Heart left ventricle (tissue), 16 donors: Measurements from ENCODE around the gene AHSG. TPM values are rescaled to one million over a fixed set of nuclear protein-coding genes. Genes with fewer than 3 reads are reported as not detected.

Source experiments
- ATAC-seq, 4 donors: fragments of 200-7000 bp; cut with Tn5 transposase; one replicate each; pipeline ENCODE4 v1.9.1; 2020 to 2022; ENCODE audit warnings: moderate library complexity in 4 of 4, mild to moderate bottlenecking in 3 of 4, moderate number of reproducible peaks in 1 of 4
- DNase-seq, 5 donors: peaks; one replicate each; pipeline ENCODE4 v3.0.0-alpha.2; 2020
- H3K27ac ChIP-seq, 12 donors: fragments of 200-600 bp; sonication (generic) in 4 of 12; one replicate each; pipeline versions ENCODE4 v1.5.0 to v1.8.0; 2016 to 2022; ENCODE audit warnings: mild to moderate bottlenecking in 2 of 12
- H3K27me3 ChIP-seq, 9 donors: fragments of 200-600 bp; sonication (generic) in 2 of 9; one replicate each; pipeline versions ENCODE4 v1.5.1 to v1.8.0; 2016 to 2022; ENCODE audit warnings: mild to moderate bottlenecking in 3 of 9
- H3K36me3 ChIP-seq, 9 donors: fragments of 200-600 bp; sonication (generic) in 2 of 9; one replicate each; pipeline versions ENCODE4 v1.5.0 to v1.8.0; 2018 to 2022; ENCODE audit warnings: mild to moderate bottlenecking in 2 of 9
- H3K4me1 ChIP-seq, 12 donors: fragments of 200-600 bp; sonication (generic) in 4 of 12; one replicate each; pipeline versions ENCODE4 v1.5.0 to v1.8.0; 2016 to 2022; ENCODE audit warnings: mild to moderate bottlenecking in 3 of 12
- H3K4me3 ChIP-seq, 12 donors: fragments of 200-600 bp; sonication (generic) in 4 of 12; one replicate each; pipeline versions ENCODE4 v1.5.0 to v1.8.0; 2017 to 2022; ENCODE audit warnings: mild to moderate bottlenecking in 9 of 12, moderate library complexity in 4 of 12
- H3K9me3 ChIP-seq, 12 donors: fragments of 200-600 bp; sonication (generic) in 4 of 12; one replicate each; pipeline versions ENCODE4 v1.5.0 to v1.8.0; 2016 to 2022; ENCODE audit warnings: mild to moderate bottlenecking in 1 of 12
- POLR2A ChIP-seq, 2 donors: fragments of 450-650 bp; IDR thresholded peaks; one replicate each; pipeline ENCODE4 v1.6.1; 2017; ENCODE audit warnings: antibody characterized with exemption in 2 of 2, mild to moderate bottlenecking in 2 of 2, moderate library complexity in 2 of 2
- WGBS, 4 donors: extraction: QIAGEN DNeasy Blood & Tissue Kit in 2 of 4; methylation state at CpG; one replicate each; pipeline versions ENCODE4 v1.1.5 to v1.1.7; 2013 to 2018; 5-methylcytosine and 5-hydroxymethylcytosine counted together
- intact Hi-C, 10 donors: fragments of 100-400 bp; cut with DNase I; formaldehyde crosslinking; loops; one replicate each; pipeline versions ENCODE4 v1.11.1 to v1.14.2; 2022
- polyA plus RNA-seq, 2 donors: library from polyadenylated mRNA; stranded (reverse); fragments of 200-250 nt; gene quantifications; one replicate each; pipeline ENCODE4 v1.2.3, GENCODE V29; 2013
- total RNA-seq, 9 donors: library from RNA; depleted of rRNA in 2 of 9; stranded (reverse); fragments of >200 nt in 2 of 9; fragmentation: NEBNext Ultra II Directional in 3 of 9; extraction: Animal tissue kit (Norgen Biotek cat#: 25700) in 3 of 9; gene quantifications; one replicate each; pipeline versions ENCODE4 v1.1.0 to v1.2.4, GENCODE V29; 2016 to 2023
- TF ChIP-seq, protein P1 (sequence below), 12 donors: fragments of 200-600 bp; sonication (generic) in 4 of 12; IDR thresholded peaks; one replicate each; pipeline versions ENCODE4 v1.5.0 to v1.8.0; 2018 to 2022; ENCODE audit warnings: antibody characterized with exemption in 12 of 12, mild to moderate bottlenecking in 5 of 12
- donor health status: ischemic (EF 13 %, LVEDD 7.1; RV severe dilation, severe dysfunction).
- donor health status: healthy with polysubstance abuse.
- donor health status: DM: no; HTN: yes; CAD: no.
- donor health status: DM: no; HTN: no; CAD: no.
- donor health status: ischemic (EF 25% LVEDD 6.9; RV normal size, moderate dysfunction).
- donor health status: ischemic (EF 25% LVEDD 5.7; RV mildly dilated, moderate dysfunction).
- donor health status: healthy.
- donor health status: DM: yes; HTN: yes; CAD: no.
- donor health status: ischemic (EF 35%, LVEDD 5.7; RV mildly dilated, moderate dysfunction).
- donor health status: nonischemic (EF 11% LVEDD 7.7; RV severe dilation, severe dysfunction).
- donor health status: DM: yes; HTN: yes; CAD: no.
- donor health status: PGD.
- donor health status: ischemic (EF 29% LVEDD 5.4; RV normal size, mild dysfunction).
- donor health status: nonischemic (EF 23%, LVEDD 6.1; RV moderate dilation, normal function).

The AHSG gene
- total and polyA plus RNA-seq, 11 donors, result 0.06 TPM; not detected in 10

DNA sequence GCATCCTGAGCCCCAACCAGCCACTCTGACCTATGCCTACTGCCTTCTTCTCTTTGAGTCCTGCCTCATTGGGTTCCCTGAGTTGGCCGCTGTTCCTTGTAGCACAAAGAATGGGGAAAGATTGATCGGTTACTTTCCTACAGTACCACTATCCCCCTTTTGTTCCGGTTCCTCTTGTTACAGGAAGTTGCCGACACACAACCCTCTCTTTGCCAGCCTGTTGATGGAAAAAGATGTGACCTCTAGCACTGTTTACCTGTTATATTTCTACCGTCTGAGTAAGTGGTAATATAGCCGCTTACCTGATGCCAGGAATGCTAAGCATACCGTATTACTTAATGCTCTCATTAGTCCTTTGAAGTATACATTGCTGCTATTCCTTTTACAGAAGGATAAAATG is 9.7 kb upstream of the AHSG start:
- Histone ChIP-seq H3K4me3 (no peak overlapping the region), H3K4me1 (peaks cover 0 to 9% (median 0%) of the 10 kb centered on the region in 12 donors), H3K36me3 (no peaks in the 10 kb centered on the region), H3K9me3 (no peaks in the 10 kb centered on the region), H3K27me3 (no peaks in the 10 kb centered on the region), H3K27ac (no peak overlapping the region)
- intact Hi-C loops, result no loop called here
- 83 to 90% (median 87%) methylated on average over 7 of the region's 7 CpGs for WGBS, 4 donors
- DNase-seq (no peak), ATAC-seq (no peak)
- TF ChIP-seq, protein P1, sequence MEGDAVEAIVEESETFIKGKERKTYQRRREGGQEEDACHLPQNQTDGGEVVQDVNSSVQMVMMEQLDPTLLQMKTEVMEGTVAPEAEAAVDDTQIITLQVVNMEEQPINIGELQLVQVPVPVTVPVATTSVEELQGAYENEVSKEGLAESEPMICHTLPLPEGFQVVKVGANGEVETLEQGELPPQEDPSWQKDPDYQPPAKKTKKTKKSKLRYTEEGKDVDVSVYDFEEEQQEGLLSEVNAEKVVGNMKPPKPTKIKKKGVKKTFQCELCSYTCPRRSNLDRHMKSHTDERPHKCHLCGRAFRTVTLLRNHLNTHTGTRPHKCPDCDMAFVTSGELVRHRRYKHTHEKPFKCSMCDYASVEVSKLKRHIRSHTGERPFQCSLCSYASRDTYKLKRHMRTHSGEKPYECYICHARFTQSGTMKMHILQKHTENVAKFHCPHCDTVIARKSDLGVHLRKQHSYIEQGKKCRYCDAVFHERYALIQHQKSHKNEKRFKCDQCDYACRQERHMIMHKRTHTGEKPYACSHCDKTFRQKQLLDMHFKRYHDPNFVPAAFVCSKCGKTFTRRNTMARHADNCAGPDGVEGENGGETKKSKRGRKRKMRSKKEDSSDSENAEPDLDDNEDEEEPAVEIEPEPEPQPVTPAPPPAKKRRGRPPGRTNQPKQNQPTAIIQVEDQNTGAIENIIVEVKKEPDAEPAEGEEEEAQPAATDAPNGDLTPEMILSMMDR (IDR thresholded peaks at IDR 0.05), result no peak

DNA sequence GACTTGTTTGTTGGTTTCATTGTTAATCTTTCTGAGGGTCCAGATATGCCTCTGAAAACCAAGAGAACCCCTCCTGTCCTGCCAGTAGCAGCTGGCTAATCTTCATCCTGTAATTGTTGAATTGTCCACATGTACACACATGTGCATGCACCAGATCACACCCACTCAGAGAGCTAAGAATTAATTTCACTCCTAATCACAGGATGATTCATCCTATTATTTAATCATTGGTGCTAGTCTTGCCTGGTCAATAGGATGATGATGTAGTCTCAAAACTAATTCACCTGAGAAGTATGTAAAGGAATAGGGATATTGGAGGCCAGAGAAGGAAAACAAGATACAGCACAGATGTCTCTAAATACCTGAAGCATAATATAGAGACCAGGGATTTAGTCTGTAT is 7.8 kb upstream of the AHSG start:
- Histone ChIP-seq H3K4me1 (no peaks in the 10 kb centered on the region), H3K4me3 (no peak overlapping the region), H3K9me3 (no peaks in the 10 kb centered on the region), H3K27me3 (no peaks in the 10 kb centered on the region), H3K36me3 (no peaks in the 10 kb centered on the region), H3K27ac (no peak overlapping the region)
- TF ChIP-seq, protein P1 (IDR thresholded peaks at IDR 0.05), result no peak
- no peak for TF ChIP-seq POLR2A (IDR thresholded peaks at IDR 0.05)
- intact Hi-C loops, result no loop called here
- ATAC-seq, result no peak
- no peak for DNase-seq

- ATAC-seq, result no peak
These were observed 7.0 kb upstream of the AHSG start for GRCh38 chr3:186605561-186606545.

GRCh38 chr3:186608624-186609215 is 4.1 kb upstream of the AHSG start:
- TF ChIP-seq POLR2A (IDR thresholded peaks at IDR 0.05), result no peak
- TF ChIP-seq, protein P1 (IDR thresholded peaks at IDR 0.05), result no peak
- ATAC-seq (no peak), DNase-seq (no peak)
- H3K4me1 ChIP-seq, result no peaks in the 10 kb centered on the region
- 80 to 87% (median 85%) methylated on average over 2 of the region's 2 CpGs for WGBS, 4 donors
- H3K27ac ChIP-seq, result no peak overlapping the region
- H3K9me3 ChIP-seq, result no peaks in the 10 kb centered on the region
- no peaks in the 10 kb centered on the region for H3K36me3 ChIP-seq
- intact Hi-C loops, result no loop called here
- H3K4me3 ChIP-seq, result no peak overlapping the region
- peaks cover 0 to 12% (median 0%) of the 10 kb centered on the region in 9 donors for H3K27me3 ChIP-seq

More at GRCh38 chr3:186605561-186606545, 7.0 kb upstream of the AHSG start:
- Histone ChIP-seq H3K9me3 (no peaks in the 10 kb centered on the region), H3K27ac (no peak overlapping the region), H3K4me1 (no peaks in the 10 kb centered on the region), H3K4me3 (no peak overlapping the region), H3K36me3 (no peaks in the 10 kb centered on the region), H3K27me3 (no peaks in the 10 kb centered on the region)
- 76 to 78% (median 78%) methylated on average over 5 of the region's 5 CpGs for WGBS, 4 donors
- TF ChIP-seq, protein P1 (IDR thresholded peaks at IDR 0.05), result no peak
- no peak for TF ChIP-seq POLR2A (IDR thresholded peaks at IDR 0.05)
- intact Hi-C loops, result no loop called here
- no peak for DNase-seq
